Esophagus muscularis mucosa (tissue), 3 donors: ENCODE results near the gene TUSC2.

Experiments
- CTCF ChIP-seq, 3 experiments: fragments of 200-600 bp in 2 of 3; fragments of 450-650 bp in 1 of 3; sonication (generic) in 2 of 3; IDR thresholded peaks; one replicate each; pipeline ENCODE4 v1.5.1; 2017 to 2019; ENCODE audit warnings: antibody characterized with exemption in 3 of 3, mild to moderate bottlenecking in 2 of 3, moderate library complexity in 1 of 3
- POLR2A ChIP-seq: fragments of 450-650 bp; IDR thresholded peaks from one replicate; pipeline ENCODE4 v1.6.1; 2017; ENCODE audit warnings: antibody characterized with exemption, moderate library complexity, mild to moderate bottlenecking, low read depth
- POLR2AphosphoS5 ChIP-seq, 2 donors: sonication (generic); formaldehyde crosslinking; IDR thresholded peaks; one replicate each; pipeline ENCODE4 v1.6.1; 2017; ENCODE audit warnings: antibody characterized with exemption in 2 of 2

- TF ChIP-seq CTCF (IDR thresholded peaks at IDR 0.05) (no peak), POLR2A (no peak), POLR2AphosphoS5 (IDR thresholded peaks at IDR 0.05) (no peak)
Measured at GRCh38 chr3:50326182-50326541, 1.9 kb downstream of the TUSC2 start.
